K562 (cell line): ENCODE results near the gene HDAC5. TPM values are rescaled to one million over a fixed set of nuclear protein-coding genes. Genes with fewer than 3 reads are reported as not detected.

Experiments used
- BACH1 ChIP-seq: fragments of 200-800 bp; sonication (Bioruptor generic); IDR thresholded peaks from 2 replicates; pipeline ENCODE4 v1.6.1; 2016; ENCODE audit warnings: missing genetic modification characterization, missing compliant biosample characterization
- CREB1 ChIP-seq, 2 experiments: sonication (generic) in 1 of 2; formaldehyde crosslinking in 1 of 2; IDR thresholded peaks; 2 replicates each; pipeline versions ENCODE4 v1.6.1 to v1.8.0; 2012 to 2022; ENCODE audit warnings: inconsistent platforms in 1 of 2, mild to moderate bottlenecking in 1 of 2, missing genetic modification reagents in 1 of 2, moderate library complexity in 1 of 2
- CREM ChIP-seq: IDR thresholded peaks from 2 replicates; pipeline ENCODE4 v1.6.1; 2014; ENCODE audit warnings: antibody characterized with exemption, low read depth
- GATA2 ChIP-seq: sonication (generic); formaldehyde crosslinking; IDR thresholded peaks from 2 replicates; pipeline ENCODE4 v1.4.0; 2020; ENCODE audit warnings: mild to moderate bottlenecking, missing genetic modification reagents
- JUN ChIP-seq, 2 experiments: sonication (generic) in 1 of 2; formaldehyde crosslinking in 1 of 2; IDR thresholded peaks; 2 replicates each; pipeline versions ENCODE4 v1.6.1 to v1.8.0; 2012 to 2022; ENCODE audit warnings: borderline replicate concordance in 2 of 2, mild to moderate bottlenecking in 2 of 2, improper control_type of control experiment in 1 of 2, low read depth in 1 of 2, low read length in 1 of 2, missing genetic modification reagents in 1 of 2
- MEIS2 ChIP-seq: fragments of 450-650 bp; IDR thresholded peaks from 2 replicates; pipeline ENCODE4 v1.6.1; 2014; ENCODE audit warnings: mild to moderate bottlenecking; ENCODE audit not compliant: partially characterized antibody
- MYNN ChIP-seq, 2 experiments: sonication (generic); formaldehyde crosslinking in 1 of 2; IDR thresholded peaks; 2 replicates each; pipeline versions ENCODE4 v1.5.0 to v1.6.1; 2016 to 2020; ENCODE audit warnings: antibody characterized with exemption in 1 of 2, missing genetic modification reagents in 1 of 2
- NFIC ChIP-seq: fragments of 450-650 bp; IDR thresholded peaks from 2 replicates; pipeline ENCODE4 v1.6.1; 2017; ENCODE audit warnings: mild to moderate bottlenecking, inconsistent platforms
- ZNF124 ChIP-seq: sonication (generic); formaldehyde crosslinking; IDR thresholded peaks from 2 replicates; pipeline ENCODE4 v1.8.1; 2022; ENCODE audit warnings: missing genetic modification reagents
- polyA plus RNA-seq, 8 experiments: library from polyadenylated mRNA; depleted of rRNA in 4 of 8; stranded (reverse) in 5 of 8; unstranded in 3 of 8; fragments of >200 nt; fragmentation: Nextera tagmentation in 2 of 8; fragmentation: Illumina TruSeq in 1 of 8; extraction: Ambion mirVana in 2 of 8; extraction: Trizol in 1 of 8; gene quantifications; 2 replicates each; pipeline versions ENCODE4 v1.2.1 to v1.2.3, GENCODE V29; 2011 to 2014; ENCODE audit warnings: inconsistent platforms in 1 of 8, missing spikeins in 1 of 8
- total RNA-seq, 7 experiments: library from RNA; depleted of rRNA in 6 of 7; stranded (reverse); fragments of >200 nt in 6 of 7; fragmentation: Illumina TruSeq in 2 of 7; extraction: Trizol in 2 of 7; gene quantifications; 2 replicates each; pipeline versions ENCODE4 v1.2.1 to v1.2.3, GENCODE V29; 2011 to 2021; ENCODE audit warnings: low replicate concordance in 1 of 7
- TF ChIP-seq, protein P1 (sequence below): fragments of 450-650 bp; IDR thresholded peaks from 2 replicates; pipeline ENCODE4 v1.6.1; 2016; ENCODE audit warnings: antibody characterized with exemption
- TF ChIP-seq, protein P2 (sequence below): fragments of 450-650 bp; IDR thresholded peaks from 2 replicates; pipeline ENCODE4 v1.6.1; 2018; ENCODE audit not compliant: partially characterized antibody
- TF ChIP-seq, protein P3 (sequence below), 2 experiments: fragments of 450-650 bp in 1 of 2; IDR thresholded peaks; 2 replicates each; pipeline ENCODE4 v1.6.1; 2011 to 2017; ENCODE audit warnings: low read depth in 2 of 2, antibody characterized with exemption in 1 of 2, borderline replicate concordance in 1 of 2, low read length in 1 of 2, mild to moderate bottlenecking in 1 of 2, mixed read lengths in 1 of 2; ENCODE audit not compliant: control insufficient read depth in 1 of 2

Gene HDAC5
- total and polyA plus RNA-seq, 9 of the 15 experiments (the other 6 are each of a cell fraction or from before 2014, with no cell fraction given): 0.45 to 26.2 (median 16.4) TPM

DNA sequence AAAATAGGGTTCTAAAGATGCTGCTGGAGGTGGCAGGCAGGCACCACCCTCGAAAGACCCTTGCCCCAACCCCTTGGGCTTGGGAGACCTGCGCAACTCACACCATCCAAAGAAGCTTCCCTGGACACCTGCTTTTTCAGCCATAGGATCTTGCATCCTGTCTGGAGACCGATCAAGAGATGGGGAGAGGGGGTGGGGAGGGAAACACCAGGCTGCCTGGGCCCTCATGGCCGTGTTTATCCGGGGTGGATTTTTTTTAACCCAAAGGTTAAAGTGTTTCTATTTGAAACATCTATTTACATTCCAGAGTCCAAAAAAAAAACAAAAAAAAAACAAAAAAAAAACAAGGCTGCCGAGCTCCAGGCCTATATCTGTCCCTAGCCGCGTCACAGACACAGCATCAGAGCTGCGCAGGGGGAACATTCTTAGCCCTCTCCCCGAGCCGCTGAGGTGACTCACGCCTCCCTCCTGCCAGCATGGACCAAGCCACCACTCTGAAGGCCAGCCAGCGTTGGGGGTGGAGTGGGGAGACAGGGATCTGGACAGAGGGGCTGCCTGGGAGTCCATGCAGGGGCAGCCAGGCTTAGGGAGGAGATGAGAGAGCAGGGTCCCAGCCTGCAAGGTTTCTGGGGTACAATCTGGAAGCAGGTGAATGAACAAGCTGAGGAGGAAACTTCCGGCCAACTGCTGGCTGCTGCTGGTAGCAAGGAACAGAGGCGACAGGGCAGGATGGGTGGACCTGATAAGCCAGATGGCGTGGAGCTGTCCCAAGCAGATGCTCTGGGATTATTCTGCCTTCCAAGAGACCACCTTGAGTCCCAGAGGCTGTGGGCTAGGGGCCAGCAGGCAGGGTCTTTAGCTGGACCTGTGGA is 14.8 kb downstream of the HDAC5 start (continued):
- TF ChIP-seq NFIC (peak; percentile 28), BACH1 (tag) (no peak), MEIS2 (peak; percentile 2), CREB1 (IDR thresholded peaks at IDR 0.05) (peak; percentile 68; the same call in 1 of the 2 replicates), CREB1 (CRISPR knock-in tag; IDR thresholded peaks at IDR 0.05) (peak; percentile 40; the same call in 1 of the 2 replicates), GATA2 (CRISPR knock-in tag) (peak; percentile 23; the same call in 1 of the 2 replicates), ZNF124 (CRISPR knock-in tag) (no peak), JUN (IDR thresholded peaks at IDR 0.05; ENCODE audit: borderline replicate concordance, low read depth, low read length) (peak; percentile 46; the same call in 1 of the 2 replicates), JUN (CRISPR knock-in tag; IDR thresholded peaks at IDR 0.05; ENCODE audit: borderline replicate concordance) (no peak), MYNN (IDR thresholded peaks at IDR 0.05) (0 out of 2 replicates have a peak, but pooled peaks have one; percentile 38), MYNN (CRISPR knock-in tag; IDR thresholded peaks at IDR 0.05) (no peak), CREM (peak; percentile 78)
- TF ChIP-seq, protein P1, sequence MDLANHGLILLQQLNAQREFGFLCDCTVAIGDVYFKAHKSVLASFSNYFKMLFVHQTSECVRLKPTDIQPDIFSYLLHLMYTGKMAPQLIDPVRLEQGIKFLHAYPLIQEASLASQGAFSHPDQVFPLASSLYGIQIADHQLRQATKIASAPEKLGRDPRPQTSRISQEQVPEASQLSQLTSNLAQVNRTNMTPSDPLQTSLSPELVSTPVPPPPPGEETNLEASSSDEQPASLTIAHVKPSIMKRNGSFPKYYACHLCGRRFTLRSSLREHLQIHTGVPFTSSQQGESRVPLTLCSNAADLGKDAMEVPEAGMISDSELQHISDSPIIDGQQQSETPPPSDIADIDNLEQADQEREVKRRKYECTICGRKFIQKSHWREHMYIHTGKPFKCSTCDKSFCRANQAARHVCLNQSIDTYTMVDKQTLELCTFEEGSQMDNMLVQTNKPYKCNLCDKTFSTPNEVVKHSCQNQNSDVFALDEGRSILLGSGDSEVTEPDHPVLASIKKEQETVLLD: peak; percentile 58; the same call in 1 of the 2 replicates
- TF ChIP-seq, protein P2, sequence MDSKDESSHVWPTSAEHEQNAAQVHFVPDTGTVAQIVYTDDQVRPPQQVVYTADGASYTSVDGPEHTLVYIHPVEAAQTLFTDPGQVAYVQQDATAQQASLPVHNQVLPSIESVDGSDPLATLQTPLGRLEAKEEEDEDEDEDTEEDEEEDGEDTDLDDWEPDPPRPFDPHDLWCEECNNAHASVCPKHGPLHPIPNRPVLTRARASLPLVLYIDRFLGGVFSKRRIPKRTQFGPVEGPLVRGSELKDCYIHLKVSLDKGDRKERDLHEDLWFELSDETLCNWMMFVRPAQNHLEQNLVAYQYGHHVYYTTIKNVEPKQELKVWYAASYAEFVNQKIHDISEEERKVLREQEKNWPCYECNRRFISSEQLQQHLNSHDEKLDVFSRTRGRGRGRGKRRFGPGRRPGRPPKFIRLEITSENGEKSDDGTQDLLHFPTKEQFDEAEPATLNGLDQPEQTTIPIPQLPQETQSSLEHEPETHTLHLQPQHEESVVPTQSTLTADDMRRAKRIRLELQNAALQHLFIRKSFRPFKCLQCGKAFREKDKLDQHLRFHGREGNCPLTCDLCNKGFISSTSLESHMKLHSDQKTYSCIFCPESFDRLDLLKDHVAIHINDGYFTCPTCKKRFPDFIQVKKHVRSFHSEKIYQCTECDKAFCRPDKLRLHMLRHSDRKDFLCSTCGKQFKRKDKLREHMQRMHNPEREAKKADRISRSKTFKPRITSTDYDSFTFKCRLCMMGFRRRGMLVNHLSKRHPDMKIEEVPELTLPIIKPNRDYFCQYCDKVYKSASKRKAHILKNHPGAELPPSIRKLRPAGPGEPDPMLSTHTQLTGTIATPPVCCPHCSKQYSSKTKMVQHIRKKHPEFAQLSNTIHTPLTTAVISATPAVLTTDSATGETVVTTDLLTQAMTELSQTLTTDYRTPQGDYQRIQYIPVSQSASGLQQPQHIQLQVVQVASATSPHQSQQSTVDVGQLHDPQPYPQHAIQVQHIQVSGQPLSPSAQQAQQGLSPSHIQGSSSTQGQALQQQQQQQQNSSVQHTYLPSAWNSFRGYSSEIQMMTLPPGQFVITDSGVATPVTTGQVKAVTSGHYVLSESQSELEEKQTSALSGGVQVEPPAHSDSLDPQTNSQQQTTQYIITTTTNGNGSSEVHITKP: peak; percentile 86
- TF ChIP-seq, protein P3, sequence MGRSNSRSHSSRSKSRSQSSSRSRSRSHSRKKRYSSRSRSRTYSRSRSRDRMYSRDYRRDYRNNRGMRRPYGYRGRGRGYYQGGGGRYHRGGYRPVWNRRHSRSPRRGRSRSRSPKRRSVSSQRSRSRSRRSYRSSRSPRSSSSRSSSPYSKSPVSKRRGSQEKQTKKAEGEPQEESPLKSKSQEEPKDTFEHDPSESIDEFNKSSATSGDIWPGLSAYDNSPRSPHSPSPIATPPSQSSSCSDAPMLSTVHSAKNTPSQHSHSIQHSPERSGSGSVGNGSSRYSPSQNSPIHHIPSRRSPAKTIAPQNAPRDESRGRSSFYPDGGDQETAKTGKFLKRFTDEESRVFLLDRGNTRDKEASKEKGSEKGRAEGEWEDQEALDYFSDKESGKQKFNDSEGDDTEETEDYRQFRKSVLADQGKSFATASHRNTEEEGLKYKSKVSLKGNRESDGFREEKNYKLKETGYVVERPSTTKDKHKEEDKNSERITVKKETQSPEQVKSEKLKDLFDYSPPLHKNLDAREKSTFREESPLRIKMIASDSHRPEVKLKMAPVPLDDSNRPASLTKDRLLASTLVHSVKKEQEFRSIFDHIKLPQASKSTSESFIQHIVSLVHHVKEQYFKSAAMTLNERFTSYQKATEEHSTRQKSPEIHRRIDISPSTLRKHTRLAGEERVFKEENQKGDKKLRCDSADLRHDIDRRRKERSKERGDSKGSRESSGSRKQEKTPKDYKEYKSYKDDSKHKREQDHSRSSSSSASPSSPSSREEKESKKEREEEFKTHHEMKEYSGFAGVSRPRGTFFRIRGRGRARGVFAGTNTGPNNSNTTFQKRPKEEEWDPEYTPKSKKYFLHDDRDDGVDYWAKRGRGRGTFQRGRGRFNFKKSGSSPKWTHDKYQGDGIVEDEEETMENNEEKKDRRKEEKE (IDR thresholded peaks at IDR 0.05; ENCODE audit: borderline replicate concordance in 1 of 2, control insufficient read depth in 1 of 2, low read depth in 2 of 2, low read length in 1 of 2): no peak
